GM12878 (cell line): Measurements from ENCODE around the gene ARFGAP3.

Experiments used
- CBFB ChIP-seq: IDR thresholded peaks from 2 replicates; pipeline ENCODE4 v1.6.1; 2016; ENCODE audit warnings: antibody characterized with exemption, low read depth
- KDM1A ChIP-seq: fragments of 200-600 bp; sonication (generic); IDR thresholded peaks from 2 replicates; pipeline ENCODE4 v1.6.1; 2016; ENCODE audit warnings: borderline replicate concordance
- MYC ChIP-seq: IDR thresholded peaks from 2 replicates; pipeline ENCODE4 v1.6.1; 2011; ENCODE audit warnings: mild to moderate bottlenecking, low read length, moderate library complexity, inconsistent platforms; ENCODE audit not compliant: insufficient read depth, insufficient replicate concordance, insufficient read length, severe bottlenecking
- NFIC ChIP-seq: IDR thresholded peaks from 2 replicates; pipeline ENCODE4 v1.6.1; 2012; ENCODE audit warnings: low read depth, mild to moderate bottlenecking, inconsistent platforms, low read length, moderate library complexity
- RB1 ChIP-seq: fragments of 450-650 bp; formaldehyde crosslinking; IDR thresholded peaks from 2 replicates; pipeline ENCODE4 v1.6.1; 2017; ENCODE audit warnings: mild to moderate bottlenecking, borderline replicate concordance
- SPI1 ChIP-seq: IDR thresholded peaks from 2 replicates; pipeline ENCODE4 v1.6.1; 2011; ENCODE audit warnings: low read depth, mild to moderate bottlenecking, low read length, moderate library complexity, borderline replicate concordance; ENCODE audit not compliant: insufficient read depth
- TF ChIP-seq, protein P1 (sequence below), 3 experiments: IDR thresholded peaks in 2 of 3; conservative IDR thresholded peaks in 1 of 3; 2 replicates each; pipeline ENCODE4 v1.5.1; 2011; ENCODE audit warnings: low read depth in 3 of 3, low read length in 3 of 3, mild to moderate bottlenecking in 3 of 3, control low read depth in 2 of 3, moderate library complexity in 2 of 3, inconsistent platforms in 1 of 3, mixed read lengths in 1 of 3; ENCODE audit not compliant: control insufficient read depth in 2 of 3, insufficient read depth in 1 of 3; ENCODE audit errors: extremely low read depth in 1 of 3
- TF ChIP-seq, protein P2 (sequence below): IDR thresholded peaks from 2 replicates; pipeline ENCODE4 v1.6.1; 2012; ENCODE audit warnings: low read depth, low read length, improper control_type of control experiment
- TF ChIP-seq, protein P3 (sequence below): IDR thresholded peaks from 2 replicates; pipeline ENCODE4 v1.6.1; 2011; ENCODE audit warnings: low read depth, mild to moderate bottlenecking, low read length, moderate library complexity, borderline replicate concordance; ENCODE audit errors: extremely low read depth

DNA sequence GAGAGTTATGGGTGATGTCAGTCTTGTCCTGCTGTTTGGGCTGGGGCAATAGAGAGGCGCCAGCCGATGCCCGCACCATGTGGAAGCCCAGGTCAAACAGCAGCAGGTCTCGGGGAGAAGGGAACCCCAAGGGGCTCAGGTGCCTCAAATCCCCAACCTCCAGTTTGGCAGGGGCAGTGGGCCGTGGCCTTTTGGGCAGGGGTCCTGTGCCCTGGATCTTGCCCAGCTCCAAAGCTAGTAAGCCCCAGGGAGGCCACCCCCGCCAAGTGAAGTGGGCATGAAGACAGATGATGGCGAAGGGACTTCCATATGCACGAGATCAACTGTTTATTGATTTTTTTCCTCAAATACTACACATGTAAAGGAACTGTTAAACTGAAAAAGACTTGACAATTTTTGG, 12.4 kb upstream of the ARFGAP3 start:
- TF ChIP-seq, protein P1, sequence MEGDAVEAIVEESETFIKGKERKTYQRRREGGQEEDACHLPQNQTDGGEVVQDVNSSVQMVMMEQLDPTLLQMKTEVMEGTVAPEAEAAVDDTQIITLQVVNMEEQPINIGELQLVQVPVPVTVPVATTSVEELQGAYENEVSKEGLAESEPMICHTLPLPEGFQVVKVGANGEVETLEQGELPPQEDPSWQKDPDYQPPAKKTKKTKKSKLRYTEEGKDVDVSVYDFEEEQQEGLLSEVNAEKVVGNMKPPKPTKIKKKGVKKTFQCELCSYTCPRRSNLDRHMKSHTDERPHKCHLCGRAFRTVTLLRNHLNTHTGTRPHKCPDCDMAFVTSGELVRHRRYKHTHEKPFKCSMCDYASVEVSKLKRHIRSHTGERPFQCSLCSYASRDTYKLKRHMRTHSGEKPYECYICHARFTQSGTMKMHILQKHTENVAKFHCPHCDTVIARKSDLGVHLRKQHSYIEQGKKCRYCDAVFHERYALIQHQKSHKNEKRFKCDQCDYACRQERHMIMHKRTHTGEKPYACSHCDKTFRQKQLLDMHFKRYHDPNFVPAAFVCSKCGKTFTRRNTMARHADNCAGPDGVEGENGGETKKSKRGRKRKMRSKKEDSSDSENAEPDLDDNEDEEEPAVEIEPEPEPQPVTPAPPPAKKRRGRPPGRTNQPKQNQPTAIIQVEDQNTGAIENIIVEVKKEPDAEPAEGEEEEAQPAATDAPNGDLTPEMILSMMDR (IDR thresholded peaks at IDR 0.05 in 2 of 3, conservative IDR thresholded peaks at IDR 0.05 in 1 of 3; ENCODE audit: control insufficient read depth in 2 of 3, extremely low read depth in 1 of 3, insufficient read depth in 1 of 3, low read depth in 3 of 3, low read length in 3 of 3) = no peak
- no peak for TF ChIP-seq KDM1A
- TF ChIP-seq, protein P2, sequence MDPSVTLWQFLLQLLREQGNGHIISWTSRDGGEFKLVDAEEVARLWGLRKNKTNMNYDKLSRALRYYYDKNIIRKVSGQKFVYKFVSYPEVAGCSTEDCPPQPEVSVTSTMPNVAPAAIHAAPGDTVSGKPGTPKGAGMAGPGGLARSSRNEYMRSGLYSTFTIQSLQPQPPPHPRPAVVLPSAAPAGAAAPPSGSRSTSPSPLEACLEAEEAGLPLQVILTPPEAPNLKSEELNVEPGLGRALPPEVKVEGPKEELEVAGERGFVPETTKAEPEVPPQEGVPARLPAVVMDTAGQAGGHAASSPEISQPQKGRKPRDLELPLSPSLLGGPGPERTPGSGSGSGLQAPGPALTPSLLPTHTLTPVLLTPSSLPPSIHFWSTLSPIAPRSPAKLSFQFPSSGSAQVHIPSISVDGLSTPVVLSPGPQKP = no peak
- TF ChIP-seq SPI1 = no peak
- TF ChIP-seq, protein P3, sequence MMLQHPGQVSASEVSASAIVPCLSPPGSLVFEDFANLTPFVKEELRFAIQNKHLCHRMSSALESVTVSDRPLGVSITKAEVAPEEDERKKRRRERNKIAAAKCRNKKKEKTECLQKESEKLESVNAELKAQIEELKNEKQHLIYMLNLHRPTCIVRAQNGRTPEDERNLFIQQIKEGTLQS = no peak
- TF ChIP-seq CBFB = no peak
- TF ChIP-seq MYC = no peak
- no peak for TF ChIP-seq RB1
- TF ChIP-seq NFIC = no peak
